BLaER1 (cell line): ENCODE results near the gene FNDC11.

Experiments
- H3K27ac ChIP-seq: shearing (Covaris generic); formaldehyde crosslinking; 2 replicates; pipeline ENCODE4 v1.8.1; 2022
- H3K27me3 ChIP-seq: shearing (Covaris generic); formaldehyde crosslinking; 2 replicates; pipeline ENCODE4 v1.8.1; 2022
- H3K36me3 ChIP-seq: shearing (Covaris generic); formaldehyde crosslinking; 2 replicates; pipeline ENCODE4 v1.8.1; 2022
- H3K4me1 ChIP-seq: shearing (Covaris generic); formaldehyde crosslinking; 2 replicates; pipeline ENCODE4 v1.8.1; 2022
- H3K4me2 ChIP-seq: shearing (Covaris generic); formaldehyde crosslinking; 2 replicates; pipeline ENCODE4 v1.8.1; 2022
- H3K4me3 ChIP-seq: shearing (Covaris generic); formaldehyde crosslinking; 2 replicates; pipeline ENCODE4 v1.8.1; 2022
- H3K9ac ChIP-seq: shearing (Covaris generic); formaldehyde crosslinking; 2 replicates; pipeline ENCODE4 v1.8.1; 2022
- H3K9me3 ChIP-seq: shearing (Covaris generic); formaldehyde crosslinking; 2 replicates; pipeline ENCODE4 v1.8.1; 2022
- H4K20me1 ChIP-seq: shearing (Covaris generic); formaldehyde crosslinking; 2 replicates; pipeline ENCODE4 v1.8.1; 2022
- Cebpa-rat ChIP-seq: shearing (Covaris generic); IDR thresholded peaks from 2 replicates; pipeline ENCODE4 v1.8.1; 2022

Gene FNDC11

GRCh38 chr20:63539092-63539430, 14.9 kb upstream of the FNDC11 start:
- no peak overlapping the region for H3K4me3 ChIP-seq
- no peak for TF ChIP-seq Cebpa-rat
- peaks cover 74% of the 10 kb centered on the region for H3K4me1 ChIP-seq
- no peaks in the 10 kb centered on the region for H3K9me3 ChIP-seq
- H3K27me3 ChIP-seq = peaks cover 29% of the 10 kb centered on the region; the same call in 1 of the 2 replicates
- H3K9ac ChIP-seq = no peak overlapping the region
- H3K4me2 ChIP-seq = peak overlapping the region; percentile 44
- peaks cover 8% of the 10 kb centered on the region for H4K20me1 ChIP-seq
- H3K36me3 ChIP-seq = no peaks in the 10 kb centered on the region
- no peak overlapping the region for H3K27ac ChIP-seq

GRCh38 chr20:63539441-63540370, 14.3 kb upstream of the FNDC11 start:
- Histone ChIP-seq H3K27me3 (peaks cover 30% of the 10 kb centered on the region), H3K4me2 (peak overlapping the region; percentile 44), H3K4me3 (no peak overlapping the region), H4K20me1 (peaks cover 10% of the 10 kb centered on the region), H3K4me1 (peaks cover 67% of the 10 kb centered on the region), H3K9me3 (no peaks in the 10 kb centered on the region), H3K27ac (no peak overlapping the region), H3K36me3 (no peaks in the 10 kb centered on the region), H3K9ac (no peak overlapping the region)
- no peak for TF ChIP-seq Cebpa-rat

GRCh38 chr20:63540417-63541186, 13.4 kb upstream of the FNDC11 start:
- Histone ChIP-seq H3K27me3 (peaks cover 32% of the 10 kb centered on the region), H3K9ac (no peak overlapping the region), H3K36me3 (no peaks in the 10 kb centered on the region), H3K4me3 (no peak overlapping the region), H4K20me1 (peaks cover 19% of the 10 kb centered on the region), H3K4me2 (peak overlapping the region; percentile 44), H3K4me1 (peaks cover 64% of the 10 kb centered on the region), H3K27ac (no peak overlapping the region), H3K9me3 (no peaks in the 10 kb centered on the region)
- TF ChIP-seq Cebpa-rat = no peak

GRCh38 chr20:63541371-63541770, 12.6 kb upstream of the FNDC11 start:
- Histone ChIP-seq H3K4me1 (peaks cover 64% of the 10 kb centered on the region), H3K36me3 (no peaks in the 10 kb centered on the region), H3K4me3 (no peak overlapping the region), H3K9ac (no peak overlapping the region), H3K4me2 (no peak overlapping the region), H4K20me1 (peaks cover 27% of the 10 kb centered on the region), H3K27me3 (peaks cover 40% of the 10 kb centered on the region), H3K27ac (no peak overlapping the region), H3K9me3 (no peaks in the 10 kb centered on the region)
- no peak for TF ChIP-seq Cebpa-rat

GRCh38 chr20:63542031-63542559, 11.9 kb upstream of the FNDC11 start:
- Histone ChIP-seq H4K20me1 (peaks cover 34% of the 10 kb centered on the region), H3K9ac (no peak overlapping the region), H3K9me3 (no peaks in the 10 kb centered on the region), H3K36me3 (no peaks in the 10 kb centered on the region), H3K4me2 (peak overlapping the region; percentile 49; the same call in 1 of the 2 replicates), H3K4me3 (no peak overlapping the region), H3K27ac (no peak overlapping the region), H3K4me1 (peaks cover 56% of the 10 kb centered on the region), H3K27me3 (peaks cover 47% of the 10 kb centered on the region)
- no peak for TF ChIP-seq Cebpa-rat

GRCh38 chr20:63542696-63543095, 11.3 kb upstream of the FNDC11 start:
- H3K27ac ChIP-seq = no peak overlapping the region
- H3K4me2 ChIP-seq = peak overlapping the region; percentile 49
- no peak overlapping the region for H3K4me3 ChIP-seq

GRCh38 chr20:63543131-63543530, 10.8 kb upstream of the FNDC11 start:
- H3K4me2 ChIP-seq = peak overlapping the region; percentile 49
- H3K4me3 ChIP-seq = no peak overlapping the region
- no peaks in the 10 kb centered on the region for H3K9me3 ChIP-seq
- peaks cover 47% of the 10 kb centered on the region for H3K4me1 ChIP-seq
- H3K9ac ChIP-seq = no peak overlapping the region
- no peak overlapping the region for H3K27ac ChIP-seq
- TF ChIP-seq Cebpa-rat = no peak
- no peaks in the 10 kb centered on the region for H3K36me3 ChIP-seq
- H3K27me3 ChIP-seq = peaks cover 57% of the 10 kb centered on the region
- peaks cover 43% of the 10 kb centered on the region for H4K20me1 ChIP-seq

More at GRCh38 chr20:63542696-63543095, 11.3 kb upstream of the FNDC11 start:
- H3K9me3 ChIP-seq = no peaks in the 10 kb centered on the region
- peaks cover 39% of the 10 kb centered on the region for H4K20me1 ChIP-seq
- no peak for TF ChIP-seq Cebpa-rat
- H3K27me3 ChIP-seq = peaks cover 53% of the 10 kb centered on the region
- peaks cover 50% of the 10 kb centered on the region for H3K4me1 ChIP-seq
- no peak overlapping the region for H3K9ac ChIP-seq
- H3K36me3 ChIP-seq = no peaks in the 10 kb centered on the region

GRCh38 chr20:63543733-63544132, 10.2 kb upstream of the FNDC11 start:
- Histone ChIP-seq H3K27me3 (peaks cover 63% of the 10 kb centered on the region), H3K4me3 (no peak overlapping the region), H3K9me3 (no peaks in the 10 kb centered on the region), H3K27ac (no peak overlapping the region), H3K4me2 (no peak overlapping the region), H3K36me3 (no peaks in the 10 kb centered on the region), H3K4me1 (peaks cover 48% of the 10 kb centered on the region), H3K9ac (no peak overlapping the region), H4K20me1 (peaks cover 49% of the 10 kb centered on the region)
- TF ChIP-seq Cebpa-rat = no peak

GRCh38 chr20:63544241-63544957, 9.6 kb upstream of the FNDC11 start:
- no peak overlapping the region for H3K9ac ChIP-seq
- no peak overlapping the region for H3K4me2 ChIP-seq
- H3K27ac ChIP-seq = no peak overlapping the region
- H4K20me1 ChIP-seq = peaks cover 50% of the 10 kb centered on the region
- TF ChIP-seq Cebpa-rat = no peak
- H3K4me1 ChIP-seq = peaks cover 43% of the 10 kb centered on the region
- no peaks in the 10 kb centered on the region for H3K9me3 ChIP-seq
- H3K4me3 ChIP-seq = no peak overlapping the region
- peaks cover 62% of the 10 kb centered on the region for H3K27me3 ChIP-seq
- H3K36me3 ChIP-seq = no peaks in the 10 kb centered on the region
